Esophagus mucosa (tissue), 1 donor: Measurements from ENCODE around the gene TMEM232. TPM values are rescaled to one million over a fixed set of nuclear protein-coding genes. Genes with fewer than 3 reads are reported as not detected.
"Not testable (repeated sequence)": the region's sequence is repeated elsewhere in the genome, so short reads cannot be mapped to it uniquely, and the experiment has no call there.

Experiments
- ATAC-seq: fragments of 200-7000 bp; cut with Tn5 transposase; one replicate; pipeline ENCODE4 v1.9.1; 2020
- total RNA-seq: library from RNA; stranded (reverse); gene quantifications from one replicate; pipeline ENCODE4 v1.2.4, GENCODE V29; 2023
- donor health status: DM: yes; HTN: yes; CAD: no.

Gene TMEM232
- 0.56 TPM for total RNA-seq

- ATAC-seq = peak; percentile 99
Measured at GRCh38 chr5:110726249-110727024, at the start of gene TMEM232. Gene TMEM232, minus strand, starts transcription at chr5:110726671. Its CDS starts 59,319 bp downstream, at chr5:110667352.

DNA sequence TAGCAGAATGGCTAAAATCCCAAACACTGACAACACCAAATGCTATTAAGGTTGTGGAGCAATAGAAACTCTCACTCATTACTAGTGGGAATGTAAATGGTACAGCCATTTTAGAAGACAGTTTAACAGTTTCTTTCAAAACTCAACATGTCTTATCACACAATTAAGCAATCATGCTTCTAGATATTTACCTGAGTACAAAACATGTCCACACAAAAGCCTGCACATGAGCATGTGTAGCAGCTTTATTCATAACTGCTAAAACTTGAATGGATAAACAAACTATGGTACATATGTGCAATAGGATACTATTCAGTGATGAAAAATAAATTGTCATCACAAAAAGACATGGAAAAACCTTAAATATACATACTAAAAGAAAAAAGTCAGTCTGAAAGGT is 43.8 kb upstream of the TMEM232 start:
- no peak for ATAC-seq

DNA sequence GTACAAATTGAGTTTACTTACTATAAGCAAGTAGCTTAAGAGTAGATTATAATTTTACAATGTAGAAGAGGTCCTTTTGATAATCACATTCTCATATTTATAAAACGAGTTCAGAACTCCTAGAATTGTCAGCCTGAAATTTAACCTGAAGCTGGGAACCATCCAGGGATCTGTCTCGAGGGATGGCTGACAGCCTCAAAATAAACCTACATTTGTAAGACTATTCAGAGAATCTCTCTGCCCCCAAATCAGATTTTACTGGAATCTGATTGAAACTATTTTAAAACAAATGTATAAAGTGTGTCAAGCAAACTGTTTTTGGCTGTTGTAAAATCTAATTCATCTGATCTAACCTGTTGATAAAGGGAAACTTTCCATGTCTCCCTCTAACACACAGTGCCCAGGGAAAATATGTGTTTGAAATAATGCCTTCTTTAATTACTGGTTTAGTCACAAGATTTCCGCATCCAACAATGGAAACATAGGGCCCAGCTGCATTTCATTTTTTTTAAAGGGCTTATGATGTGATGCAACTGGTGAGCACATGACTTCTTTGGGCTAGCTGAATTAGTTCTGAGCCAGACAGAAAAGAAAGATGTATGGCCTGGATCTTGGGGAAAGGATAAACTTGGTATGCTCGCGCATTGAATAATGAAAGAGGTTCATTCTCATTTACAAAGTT is 42.7 kb upstream of the TMEM232 start:
- peak; percentile 77 for ATAC-seq

- ATAC-seq = no peak
Measured at GRCh38 chr5:110768138-110768860, 41.8 kb upstream of the TMEM232 start.

GRCh38 chr5:110760158-110760557 is 33.7 kb upstream of the TMEM232 start:
- ATAC-seq = no peak

DNA sequence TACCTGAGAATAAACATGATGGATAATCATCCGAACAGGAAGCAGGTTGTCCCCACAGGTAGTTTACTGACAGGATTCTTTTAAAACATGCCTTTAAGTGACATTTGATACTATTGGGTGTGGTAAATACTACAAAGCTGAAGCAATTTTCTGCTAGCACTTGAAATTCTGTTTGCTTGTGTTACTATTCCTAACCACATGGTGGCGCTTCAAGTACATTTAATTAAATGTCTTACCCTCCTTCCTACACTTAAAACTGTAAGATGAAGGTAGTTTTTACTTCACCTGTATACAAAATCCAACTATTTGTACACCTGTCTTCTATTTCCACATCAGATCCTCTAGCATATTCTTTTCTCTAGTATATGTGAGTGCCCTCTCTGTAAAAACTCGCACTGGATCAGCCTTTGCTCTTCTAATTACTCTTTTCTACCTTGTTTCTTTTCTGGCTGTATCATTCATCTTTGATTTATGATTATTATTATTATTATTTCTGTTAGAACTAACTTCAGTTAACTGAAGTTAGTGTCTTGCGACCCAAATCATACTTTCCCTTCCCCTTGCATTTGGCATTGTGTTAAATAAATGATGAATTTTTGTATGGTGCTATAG is 30.8 kb upstream of the TMEM232 start:
- peak; percentile 55 for ATAC-seq

DNA sequence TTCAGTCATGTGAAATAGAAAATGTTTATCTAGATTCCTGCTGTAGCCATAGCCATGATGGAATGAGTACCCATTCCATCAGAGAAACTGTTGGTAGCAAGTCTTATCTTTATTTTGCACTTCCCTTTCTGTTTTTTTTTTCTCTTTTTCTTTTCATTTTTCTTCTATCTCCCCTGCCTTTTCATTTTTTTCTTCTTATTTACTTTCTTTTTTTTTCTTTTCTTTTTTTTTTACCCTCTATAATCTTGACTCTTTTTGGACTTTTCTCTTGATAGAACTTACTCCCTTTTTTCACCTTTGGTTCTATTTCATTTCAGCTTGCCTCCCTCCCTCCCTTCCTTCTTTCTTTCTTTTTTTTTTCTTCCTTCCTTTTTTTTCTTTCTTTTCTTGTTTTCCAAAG is 27.7 kb upstream of the TMEM232 start:
- ATAC-seq = no peak

GRCh38 chr5:110753600-110753999 is 27.1 kb upstream of the TMEM232 start:
- ATAC-seq = no peak

DNA sequence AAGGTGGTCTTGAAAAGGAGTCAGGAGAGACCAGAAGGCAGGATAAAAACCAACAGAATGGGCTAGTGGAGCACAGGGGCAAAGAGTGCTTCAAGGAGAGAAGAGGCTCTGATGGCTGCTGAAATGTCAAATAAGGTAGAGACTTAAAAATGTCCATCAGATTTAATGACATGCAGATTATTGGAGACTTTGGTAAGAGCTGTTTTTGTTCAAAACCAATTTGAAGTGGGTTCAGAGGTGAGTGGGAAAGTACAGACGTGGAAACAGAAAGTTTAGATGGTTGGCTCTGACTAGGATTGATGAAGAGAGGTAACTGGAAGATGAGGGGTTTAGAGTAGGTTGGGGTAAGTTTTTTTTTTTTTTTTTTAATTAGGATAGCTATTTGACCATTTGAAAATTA is 26.5 kb upstream of the TMEM232 start:
- no peak for ATAC-seq

DNA sequence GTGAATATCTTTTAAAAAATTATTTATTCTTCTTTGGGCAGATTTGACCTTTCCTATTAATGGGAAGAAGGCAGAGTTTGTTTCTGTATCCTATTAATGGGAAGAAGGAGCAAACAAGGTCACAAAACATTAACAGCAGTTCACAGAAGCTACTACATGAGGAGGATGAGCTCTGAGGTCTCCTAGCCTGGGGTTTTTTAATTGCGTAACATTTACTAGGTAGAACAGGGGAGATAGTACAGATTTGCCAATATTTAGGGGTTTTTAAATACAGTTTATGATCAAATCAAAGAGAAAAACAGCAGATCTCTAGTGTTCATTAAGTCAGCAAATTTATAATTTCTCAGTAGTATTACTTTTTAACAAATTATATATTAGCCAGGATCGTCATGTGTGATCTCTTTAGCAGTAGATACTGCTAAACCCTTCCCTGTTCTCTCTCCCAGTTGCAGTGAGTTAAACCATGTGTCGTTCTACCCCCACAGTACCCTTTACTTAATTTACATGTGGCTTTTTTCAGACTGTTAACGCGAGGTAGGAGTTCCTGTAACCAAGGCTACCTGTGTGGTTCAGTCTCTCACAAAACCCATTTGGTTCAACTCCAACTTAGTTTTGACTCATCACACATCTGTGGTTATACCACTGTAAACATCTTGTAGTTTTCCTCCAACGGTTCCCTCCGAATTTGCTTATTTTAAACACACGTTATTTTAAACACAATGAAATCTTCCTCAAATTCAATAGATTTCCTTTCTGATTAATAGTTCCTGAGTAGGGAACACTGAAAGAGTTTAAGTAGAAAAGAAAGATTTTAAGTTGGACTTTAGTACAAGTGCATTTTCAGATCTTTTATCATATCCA is 25.7 kb upstream of the TMEM232 start:
- ATAC-seq = peak; percentile 32

GRCh38 chr5:110738812-110739651 is 12.6 kb upstream of the TMEM232 start, which contains the start of gene SLC25A46:
Gene SLC25A46, plus strand, starts transcription at chr5:110739007. Its CDS starts 113 bp downstream, at chr5:110739120.
- peak; percentile 97 for ATAC-seq

GRCh38 chr5:110738503-110738811 is 12.0 kb upstream of the TMEM232 start:
- peak; percentile 74 for ATAC-seq

GRCh38 chr5:110736753-110737152 is 10.3 kb upstream of the TMEM232 start:
- ATAC-seq = no peak

DNA sequence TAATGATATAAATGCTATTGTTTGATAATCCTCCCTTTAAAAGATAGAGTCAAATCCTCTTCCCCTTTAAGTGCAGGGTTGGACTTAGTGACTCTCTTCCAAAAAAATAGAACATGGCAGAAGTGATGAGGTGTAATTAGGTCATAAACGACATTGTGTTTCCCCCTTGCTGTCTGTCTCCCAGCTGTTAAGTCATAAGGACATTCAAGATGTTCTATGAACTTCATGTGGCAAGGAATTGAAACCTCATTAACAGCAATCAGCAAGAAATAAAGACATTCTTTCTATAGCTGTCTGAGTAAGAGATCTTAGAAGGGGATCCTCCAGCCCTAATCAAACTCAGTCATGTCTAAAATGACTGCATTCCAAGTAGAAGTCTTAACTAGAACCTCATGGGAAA is 9.1 kb upstream of the TMEM232 start:
- no peak for ATAC-seq

DNA sequence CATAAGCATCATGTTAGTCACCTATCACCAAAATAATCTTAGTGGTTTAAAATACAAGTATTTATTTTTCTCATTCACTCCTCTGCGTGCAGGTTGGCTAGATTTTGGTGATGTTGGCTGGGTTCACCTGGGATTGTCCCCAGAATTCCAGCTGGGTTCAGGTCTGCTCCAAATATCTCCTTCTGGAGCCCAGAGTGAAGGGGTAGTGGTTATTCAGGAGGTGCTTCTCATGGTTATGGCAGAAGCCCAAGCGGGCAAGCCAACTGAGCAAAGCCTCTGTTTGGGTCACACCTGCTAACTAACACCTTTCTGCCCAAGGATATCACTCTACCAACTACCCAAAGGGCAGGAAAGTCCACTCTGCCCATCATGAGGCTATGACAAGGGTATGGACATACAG is 7.6 kb upstream of the TMEM232 start:
- no peak for ATAC-seq

- ATAC-seq = not testable (repeated sequence)
Measured at GRCh38 chr5:110731499-110731898, 5.0 kb upstream of the TMEM232 start.

- ATAC-seq = peak; percentile 28
Measured at GRCh38 chr5:110727025-110727314, 499 bp upstream of the TMEM232 start.

DNA sequence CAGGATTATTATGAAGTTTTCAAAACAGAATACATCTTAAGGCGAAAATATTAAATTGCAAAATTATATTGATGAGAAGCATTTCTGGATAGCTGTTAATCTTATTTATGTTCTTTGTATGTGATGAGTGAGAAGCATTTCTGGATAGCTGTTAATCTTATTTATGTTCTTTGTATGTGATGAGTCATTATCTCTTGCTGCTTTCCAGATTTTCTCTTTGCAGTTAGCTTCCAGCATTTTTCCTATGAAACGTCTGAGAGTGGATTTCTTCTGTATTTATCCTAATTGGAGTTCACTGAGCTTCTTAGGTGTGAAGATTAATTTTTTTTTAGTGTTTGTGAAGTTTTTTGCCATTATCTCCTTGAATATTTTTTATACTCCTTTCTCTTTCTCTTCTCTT is 8.2 kb downstream of the TMEM232 start:
- ATAC-seq = no peak

GRCh38 chr5:110716247-110717245 is 9.9 kb downstream of the TMEM232 start:
- no peak for ATAC-seq

DNA sequence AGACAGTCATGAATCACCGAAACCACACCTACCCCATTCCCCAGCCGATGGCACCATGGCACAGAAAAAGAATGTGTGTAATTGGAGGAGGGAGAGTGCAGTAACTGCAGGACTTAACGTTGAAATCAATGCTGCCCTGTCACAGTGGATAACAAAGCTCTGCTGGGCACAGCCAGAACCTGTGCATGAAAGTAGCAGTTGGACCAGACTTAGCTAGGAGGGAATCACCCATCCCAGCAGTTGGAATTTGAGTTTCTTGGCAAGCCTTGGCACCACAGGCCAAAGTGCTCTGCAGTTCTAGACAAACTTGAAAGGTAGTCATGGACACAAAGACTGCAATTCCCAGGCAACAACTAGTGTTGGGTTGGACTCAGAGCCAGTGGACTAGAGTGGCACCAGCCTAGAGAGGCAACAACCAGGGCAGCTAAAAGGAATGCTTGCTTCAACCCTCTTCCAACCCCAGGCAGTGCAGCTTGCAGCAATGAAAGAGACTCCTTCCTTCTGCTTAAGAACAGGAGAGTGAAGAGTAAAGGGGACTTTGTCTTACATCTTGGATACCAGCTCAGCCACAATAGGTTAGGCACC is 19.1 kb downstream of the TMEM232 start:
- ATAC-seq = no peak
